ENCODE data around the gene KCNMA1.

Gene KCNMA1

GRCh38 chr10:77339166-77339565, 298.4 kb downstream of the KCNMA1 start:
- H3K9me3 ChIP-seq (ENCODE audit: control insufficient read depth, low read length), result no peaks in the 10 kb centered on the region
- no peak overlapping the region for H3K27ac ChIP-seq
- H2AFZ ChIP-seq, result no peak overlapping the region
- no peaks in the 10 kb centered on the region for H3K27me3 ChIP-seq (ENCODE audit: control insufficient read depth, insufficient read depth, low read length)
- H3K4me3 ChIP-seq (ENCODE audit: low read depth, low read length), result no peak overlapping the region
- TF ChIP-seq CTCF (IDR thresholded peaks at IDR 0.05), result no peak
- H3K36me3 ChIP-seq (ENCODE audit: control insufficient read depth, insufficient read depth, low read length), result no peaks in the 10 kb centered on the region
- H3K4me2 ChIP-seq (ENCODE audit: low read length), result no peak overlapping the region
- H3K9ac ChIP-seq, result no peak overlapping the region
- no peaks in the 10 kb centered on the region for H3K4me1 ChIP-seq
- H3K79me2 ChIP-seq, result no peaks in the 10 kb centered on the region

- H3K4me2 ChIP-seq (ENCODE audit: low read length), result no peak overlapping the region
- H3K79me2 ChIP-seq, result no peaks in the 10 kb centered on the region
- no peak overlapping the region for H3K27ac ChIP-seq
- TF ChIP-seq CTCF (IDR thresholded peaks at IDR 0.05), result no peak
- H3K9ac ChIP-seq, result no peak overlapping the region
- no peaks in the 10 kb centered on the region for H3K27me3 ChIP-seq (ENCODE audit: control insufficient read depth, insufficient read depth, low read length)
- H3K9me3 ChIP-seq (ENCODE audit: control insufficient read depth, low read length), result no peaks in the 10 kb centered on the region
- no peak overlapping the region for H2AFZ ChIP-seq
- H3K4me3 ChIP-seq (ENCODE audit: low read depth, low read length), result no peak overlapping the region
- H3K36me3 ChIP-seq (ENCODE audit: control insufficient read depth, insufficient read depth, low read length), result no peaks in the 10 kb centered on the region
- no peaks in the 10 kb centered on the region for H3K4me1 ChIP-seq
Observed at GRCh38 chr10:77338143-77338542, 299.5 kb downstream of the KCNMA1 start.

GRCh38 chr10:77334501-77334900, 303.1 kb downstream of the KCNMA1 start:
- Histone ChIP-seq H3K4me3 (ENCODE audit: low read depth, low read length) (no peak overlapping the region), H2AFZ (no peak overlapping the region), H3K4me1 (no peaks in the 10 kb centered on the region), H3K79me2 (no peaks in the 10 kb centered on the region), H3K36me3 (ENCODE audit: control insufficient read depth, insufficient read depth, low read length) (no peaks in the 10 kb centered on the region), H3K9me3 (ENCODE audit: control insufficient read depth, low read length) (no peaks in the 10 kb centered on the region), H3K4me2 (ENCODE audit: low read length) (no peak overlapping the region), H3K9ac (no peak overlapping the region), H3K27ac (no peak overlapping the region), H3K27me3 (ENCODE audit: control insufficient read depth, insufficient read depth, low read length) (no peaks in the 10 kb centered on the region)
- TF ChIP-seq CTCF (IDR thresholded peaks at IDR 0.05), result no peak

GRCh38 chr10:77333610-77334340, 303.8 kb downstream of the KCNMA1 start:
- Histone ChIP-seq H3K4me1 (no peaks in the 10 kb centered on the region), H3K27me3 (ENCODE audit: control insufficient read depth, insufficient read depth, low read length) (no peaks in the 10 kb centered on the region), H2AFZ (no peak overlapping the region), H3K36me3 (ENCODE audit: control insufficient read depth, insufficient read depth, low read length) (no peaks in the 10 kb centered on the region), H3K9ac (no peak overlapping the region), H3K4me2 (ENCODE audit: low read length) (no peak overlapping the region), H3K27ac (no peak overlapping the region), H3K79me2 (no peaks in the 10 kb centered on the region), H3K9me3 (ENCODE audit: control insufficient read depth, low read length) (no peaks in the 10 kb centered on the region), H3K4me3 (ENCODE audit: low read depth, low read length) (no peak overlapping the region)
- TF ChIP-seq CTCF (IDR thresholded peaks at IDR 0.05), result no peak

GRCh38 chr10:77332256-77332655, 305.4 kb downstream of the KCNMA1 start:
- no peak for TF ChIP-seq CTCF (IDR thresholded peaks at IDR 0.05)
- Histone ChIP-seq H2AFZ (no peak overlapping the region), H3K4me3 (ENCODE audit: low read depth, low read length) (no peak overlapping the region), H3K79me2 (no peaks in the 10 kb centered on the region), H3K27ac (no peak overlapping the region), H3K9me3 (ENCODE audit: control insufficient read depth, low read length) (no peaks in the 10 kb centered on the region), H3K9ac (no peak overlapping the region), H3K4me1 (no peaks in the 10 kb centered on the region), H3K36me3 (ENCODE audit: control insufficient read depth, insufficient read depth, low read length) (no peaks in the 10 kb centered on the region), H3K4me2 (ENCODE audit: low read length) (no peak overlapping the region), H3K27me3 (ENCODE audit: control insufficient read depth, insufficient read depth, low read length) (no peaks in the 10 kb centered on the region)

Data from parathyroid adenoma (tissue), 2 donors.